IMR-90 (cell line): Measurements from ENCODE around the gene TRMT6.

Experiments
- MXI1 ChIP-seq: IDR thresholded peaks from 2 replicates; pipeline ENCODE4 v1.6.1; 2012; ENCODE audit warnings: low read depth, mild to moderate bottlenecking, low read length, moderate library complexity, borderline replicate concordance
- POLR2A ChIP-seq: IDR thresholded peaks from 2 replicates; pipeline ENCODE4 v1.6.1; 2012; ENCODE audit warnings: mild to moderate bottlenecking, low read depth, low read length
- TF ChIP-seq, protein P1 (sequence below): conservative IDR thresholded peaks from 2 replicates; pipeline ENCODE4 v1.5.1; 2012; ENCODE audit warnings: mild to moderate bottlenecking, low read depth, low read length, improper control_type of control experiment

DNA sequence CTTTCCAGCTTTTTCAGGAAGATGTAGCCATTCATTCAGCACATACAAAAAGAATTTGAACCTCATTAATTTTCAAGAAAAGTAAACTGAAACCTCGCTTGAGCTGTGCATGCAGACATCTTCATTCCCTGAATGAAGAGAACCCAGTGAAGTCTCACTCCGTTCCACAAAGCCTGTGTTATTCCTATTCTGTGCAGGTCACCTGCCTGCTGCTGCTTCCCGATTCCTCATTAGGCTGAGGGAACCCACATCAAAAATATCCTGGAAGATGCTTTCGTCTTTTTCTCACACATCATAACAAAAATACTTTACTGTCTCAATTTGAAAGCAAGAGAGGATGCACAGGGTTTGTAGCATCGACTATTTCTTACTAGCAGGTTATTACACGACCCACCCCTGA is 40.1 kb downstream of the TRMT6 start:
- TF ChIP-seq, protein P1, sequence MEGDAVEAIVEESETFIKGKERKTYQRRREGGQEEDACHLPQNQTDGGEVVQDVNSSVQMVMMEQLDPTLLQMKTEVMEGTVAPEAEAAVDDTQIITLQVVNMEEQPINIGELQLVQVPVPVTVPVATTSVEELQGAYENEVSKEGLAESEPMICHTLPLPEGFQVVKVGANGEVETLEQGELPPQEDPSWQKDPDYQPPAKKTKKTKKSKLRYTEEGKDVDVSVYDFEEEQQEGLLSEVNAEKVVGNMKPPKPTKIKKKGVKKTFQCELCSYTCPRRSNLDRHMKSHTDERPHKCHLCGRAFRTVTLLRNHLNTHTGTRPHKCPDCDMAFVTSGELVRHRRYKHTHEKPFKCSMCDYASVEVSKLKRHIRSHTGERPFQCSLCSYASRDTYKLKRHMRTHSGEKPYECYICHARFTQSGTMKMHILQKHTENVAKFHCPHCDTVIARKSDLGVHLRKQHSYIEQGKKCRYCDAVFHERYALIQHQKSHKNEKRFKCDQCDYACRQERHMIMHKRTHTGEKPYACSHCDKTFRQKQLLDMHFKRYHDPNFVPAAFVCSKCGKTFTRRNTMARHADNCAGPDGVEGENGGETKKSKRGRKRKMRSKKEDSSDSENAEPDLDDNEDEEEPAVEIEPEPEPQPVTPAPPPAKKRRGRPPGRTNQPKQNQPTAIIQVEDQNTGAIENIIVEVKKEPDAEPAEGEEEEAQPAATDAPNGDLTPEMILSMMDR, result no peak
- TF ChIP-seq POLR2A (no peak), MXI1 (no peak)
